Activated T-helper 17 cell treated with anti-CD3 and anti-CD28 coated beads, Interleukin-2, amount 50 U/mL, for 72 hours (primary cell): ENCODE results near the gene ERBB2. TPM values are rescaled to one million over a fixed set of nuclear protein-coding genes. Genes with fewer than 3 reads are reported as not detected.
"Not testable (repeated sequence)": the region's sequence is repeated elsewhere in the genome, so short reads cannot be mapped to it uniquely, and the experiment has no call there.

Experiments used
- ATAC-seq: fragments of 150-1000 bp; cut with Tn5 transposase; replicated peaks from 2 replicates; pipeline ENCODE4 v1.10.0; 2021; ENCODE audit warnings: mild to moderate bottlenecking, moderate library complexity
- H3K27ac Mint-ChIP-seq: one replicate; pipeline ENCODE4 v1.8.0; 2022; ENCODE audit warnings: mixed read lengths
- H3K27me3 Mint-ChIP-seq: one replicate; pipeline ENCODE4 v1.8.0; 2022; ENCODE audit warnings: mixed read lengths
- H3K36me3 Mint-ChIP-seq: one replicate; pipeline ENCODE4 v1.8.0; 2022; ENCODE audit warnings: low read depth, mild to moderate bottlenecking, mixed read lengths
- H3K4me1 Mint-ChIP-seq: one replicate; pipeline ENCODE4 v1.8.0; 2022; ENCODE audit warnings: mixed read lengths
- H3K4me3 Mint-ChIP-seq: one replicate; pipeline ENCODE4 v1.8.0; 2022; ENCODE audit warnings: mild to moderate bottlenecking, mixed read lengths
- H3K9me3 Mint-ChIP-seq: one replicate; pipeline ENCODE4 v1.8.0; 2022; ENCODE audit warnings: mixed read lengths
- total RNA-seq, 2 donors: library from RNA; stranded (reverse); gene quantifications; one replicate each; pipeline ENCODE4 v1.2.3, GENCODE V29; 2022

The ERBB2 gene
- total RNA-seq, 2 donors from 2014 or later, result 3.4 to 5.9 TPM

GRCh38 chr17:39716073-39716818, 16.4 kb downstream of the ERBB2 start:
- no peaks in the 10 kb centered on the region for H3K4me1 Mint-ChIP-seq
- no peak for ATAC-seq
- H3K36me3 Mint-ChIP-seq, result no peaks in the 10 kb centered on the region
- no peak overlapping the region for H3K27ac Mint-ChIP-seq
- no peak overlapping the region for H3K4me3 Mint-ChIP-seq
- no peaks in the 10 kb centered on the region for H3K9me3 Mint-ChIP-seq
- H3K27me3 Mint-ChIP-seq, result no peaks in the 10 kb centered on the region

DNA sequence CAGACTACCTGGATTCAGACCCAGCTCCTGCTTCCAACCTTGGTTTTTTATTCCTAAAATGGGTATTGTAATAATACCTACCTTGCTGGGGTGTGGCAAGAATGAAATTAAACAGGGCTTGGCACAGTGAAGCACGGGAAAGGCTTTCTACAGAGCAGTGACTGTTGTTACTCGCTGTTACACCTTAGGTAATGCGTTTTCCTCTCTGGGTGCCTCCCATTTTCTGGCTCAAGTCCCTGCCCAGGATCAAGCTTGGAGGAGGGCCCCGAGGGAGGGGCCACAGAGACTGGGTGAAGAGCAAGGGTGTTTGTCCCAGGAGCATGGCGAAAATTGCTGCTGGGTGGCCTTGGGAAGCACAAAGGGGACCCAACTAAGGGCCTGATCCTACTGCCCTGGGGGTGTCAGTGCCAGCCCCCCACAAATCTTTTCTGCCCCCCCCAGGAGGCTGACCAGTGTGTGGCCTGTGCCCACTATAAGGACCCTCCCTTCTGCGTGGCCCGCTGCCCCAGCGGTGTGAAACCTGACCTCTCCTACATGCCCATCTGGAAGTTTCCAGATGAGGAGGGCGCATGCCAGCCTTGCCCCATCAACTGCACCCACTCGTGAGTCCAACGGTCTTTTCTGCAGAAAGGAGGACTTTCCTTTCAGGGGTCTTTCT, 17.1 kb downstream of the ERBB2 start:
- Mint-ChIP-seq H3K9me3 (no peaks in the 10 kb centered on the region), H3K4me3 (no peak overlapping the region), H3K27ac (no peak overlapping the region), H3K27me3 (no peaks in the 10 kb centered on the region), H3K36me3 (no peaks in the 10 kb centered on the region), H3K4me1 (no peaks in the 10 kb centered on the region)
- ATAC-seq, result no peak

DNA sequence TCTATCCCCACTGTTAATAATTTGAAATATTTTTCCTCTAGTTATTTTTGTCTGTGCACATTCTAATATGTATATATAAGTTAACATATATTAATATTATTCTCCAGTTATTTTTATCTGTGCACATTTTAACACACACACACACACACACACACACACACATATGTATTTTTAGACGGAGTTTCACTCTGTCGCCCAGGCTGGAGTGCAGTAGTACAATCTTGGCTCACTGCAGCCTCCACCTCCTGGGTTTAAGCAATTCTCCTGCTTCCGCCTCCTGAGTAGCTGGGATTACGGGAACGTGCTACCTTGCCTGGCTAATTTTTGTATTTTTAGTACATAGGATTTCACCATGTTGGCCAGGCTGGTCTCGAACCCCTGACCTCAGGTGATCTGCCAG, 17.8 kb downstream of the ERBB2 start:
- H3K27me3 Mint-ChIP-seq, result no peaks in the 10 kb centered on the region
- no peaks in the 10 kb centered on the region for H3K4me1 Mint-ChIP-seq
- H3K36me3 Mint-ChIP-seq, result no peaks in the 10 kb centered on the region
- no peak for ATAC-seq
- H3K9me3 Mint-ChIP-seq, result no peaks in the 10 kb centered on the region
- H3K27ac Mint-ChIP-seq, result no peak overlapping the region
- no peak overlapping the region for H3K4me3 Mint-ChIP-seq

DNA sequence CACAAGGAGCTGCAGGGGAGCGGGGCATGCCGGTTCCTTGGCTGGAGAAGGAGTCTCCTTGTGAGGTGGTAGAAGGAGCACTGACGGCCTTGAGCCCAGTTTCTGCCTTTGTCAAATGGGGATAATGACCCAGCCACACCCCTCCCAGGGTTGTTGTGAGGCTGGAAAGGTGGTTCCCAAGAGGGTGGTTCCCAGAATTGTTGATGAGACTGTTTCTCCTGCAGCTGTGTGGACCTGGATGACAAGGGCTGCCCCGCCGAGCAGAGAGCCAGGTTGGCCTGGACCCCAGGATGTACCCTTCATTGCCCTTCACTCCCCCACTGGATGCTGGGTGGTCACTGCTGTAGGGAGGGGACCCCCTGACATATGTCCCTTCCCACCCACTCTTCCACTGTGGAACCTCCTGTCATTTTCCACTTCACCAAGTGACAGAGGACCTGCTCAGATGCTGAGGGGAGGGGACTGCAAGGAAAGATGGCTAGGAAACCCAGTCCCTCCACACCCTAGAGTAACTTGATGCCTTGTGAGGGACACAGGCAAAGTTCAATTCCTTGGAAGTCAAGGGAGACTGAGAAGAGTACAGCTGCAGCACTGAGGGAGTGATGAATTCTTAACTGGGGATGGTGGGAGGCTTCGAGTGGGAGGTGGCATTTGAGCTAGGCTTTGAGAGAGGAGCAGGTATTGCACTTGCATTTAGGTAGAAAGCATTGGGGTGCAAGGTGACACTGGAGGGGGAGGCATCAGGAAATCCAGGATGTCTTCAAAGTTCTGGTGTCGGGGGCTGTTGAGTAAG, 19.9 kb downstream of the ERBB2 start:
- no peaks in the 10 kb centered on the region for H3K4me1 Mint-ChIP-seq
- H3K36me3 Mint-ChIP-seq, result no peaks in the 10 kb centered on the region
- H3K4me3 Mint-ChIP-seq, result no peak overlapping the region
- no peak overlapping the region for H3K27ac Mint-ChIP-seq
- no peaks in the 10 kb centered on the region for H3K27me3 Mint-ChIP-seq
- H3K9me3 Mint-ChIP-seq, result no peaks in the 10 kb centered on the region
- ATAC-seq, result no peak

- ATAC-seq, result no peak
- Mint-ChIP-seq H3K27ac (no peak overlapping the region), H3K9me3 (no peaks in the 10 kb centered on the region), H3K27me3 (no peaks in the 10 kb centered on the region), H3K36me3 (peaks cover 5% of the 10 kb centered on the region), H3K4me3 (no peak overlapping the region), H3K4me1 (no peaks in the 10 kb centered on the region)
Observed at GRCh38 chr17:39722104-39722503, 22.2 kb downstream of the ERBB2 start.

DNA sequence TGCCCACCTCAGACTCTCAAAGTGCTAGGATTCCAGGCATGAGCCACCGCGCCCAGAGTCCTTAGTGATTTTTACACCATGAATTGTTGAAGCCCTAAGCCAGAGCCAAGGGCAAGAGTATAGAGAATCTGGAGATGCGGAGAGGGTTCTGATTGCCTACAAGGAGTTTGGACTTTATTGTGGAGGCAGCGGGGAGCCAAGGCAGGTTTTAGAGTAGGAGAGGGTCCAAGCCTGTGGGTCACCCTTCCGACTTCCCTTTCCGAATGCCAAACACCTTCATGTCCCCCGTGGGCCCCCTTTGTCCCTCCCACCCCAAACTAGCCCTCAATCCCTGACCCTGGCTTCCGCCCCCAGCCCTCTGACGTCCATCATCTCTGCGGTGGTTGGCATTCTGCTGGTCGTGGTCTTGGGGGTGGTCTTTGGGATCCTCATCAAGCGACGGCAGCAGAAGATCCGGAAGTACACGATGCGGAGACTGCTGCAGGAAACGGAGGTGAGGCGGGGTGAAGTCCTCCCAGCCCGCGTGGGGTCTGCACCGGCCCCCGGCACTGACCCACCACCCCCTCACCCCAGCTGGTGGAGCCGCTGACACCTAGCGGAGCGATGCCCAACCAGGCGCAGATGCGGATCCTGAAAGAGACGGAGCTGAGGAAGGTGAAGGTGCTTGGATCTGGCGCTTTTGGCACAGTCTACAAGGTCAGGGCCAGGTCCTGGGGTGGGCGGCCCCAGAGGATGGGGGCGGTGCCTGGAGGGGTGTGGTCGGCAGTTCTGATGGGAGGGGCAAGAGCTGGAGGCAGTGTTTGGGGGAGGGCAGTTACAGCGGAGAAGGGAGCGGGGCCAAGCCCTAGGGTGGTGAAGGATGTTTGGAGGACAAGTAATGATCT, 23.3 kb downstream of the ERBB2 start:
- peak; percentile 26 for ATAC-seq
- no peak overlapping the region for H3K27ac Mint-ChIP-seq
- no peaks in the 10 kb centered on the region for H3K4me1 Mint-ChIP-seq
- H3K36me3 Mint-ChIP-seq, result peaks cover 11% of the 10 kb centered on the region
- no peaks in the 10 kb centered on the region for H3K27me3 Mint-ChIP-seq
- H3K9me3 Mint-ChIP-seq, result no peaks in the 10 kb centered on the region
- no peak overlapping the region for H3K4me3 Mint-ChIP-seq

DNA sequence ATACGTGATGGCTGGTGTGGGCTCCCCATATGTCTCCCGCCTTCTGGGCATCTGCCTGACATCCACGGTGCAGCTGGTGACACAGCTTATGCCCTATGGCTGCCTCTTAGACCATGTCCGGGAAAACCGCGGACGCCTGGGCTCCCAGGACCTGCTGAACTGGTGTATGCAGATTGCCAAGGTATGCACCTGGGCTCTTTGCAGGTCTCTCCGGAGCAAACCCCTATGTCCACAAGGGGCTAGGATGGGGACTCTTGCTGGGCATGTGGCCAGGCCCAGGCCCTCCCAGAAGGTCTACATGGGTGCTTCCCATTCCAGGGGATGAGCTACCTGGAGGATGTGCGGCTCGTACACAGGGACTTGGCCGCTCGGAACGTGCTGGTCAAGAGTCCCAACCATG, 24.9 kb downstream of the ERBB2 start:
- no peak overlapping the region for H3K4me3 Mint-ChIP-seq
- peaks cover 5% of the 10 kb centered on the region for H3K4me1 Mint-ChIP-seq
- no peaks in the 10 kb centered on the region for H3K9me3 Mint-ChIP-seq
- no peak overlapping the region for H3K27ac Mint-ChIP-seq
- ATAC-seq, result no peak
- no peaks in the 10 kb centered on the region for H3K27me3 Mint-ChIP-seq
- peaks cover 26% of the 10 kb centered on the region for H3K36me3 Mint-ChIP-seq

DNA sequence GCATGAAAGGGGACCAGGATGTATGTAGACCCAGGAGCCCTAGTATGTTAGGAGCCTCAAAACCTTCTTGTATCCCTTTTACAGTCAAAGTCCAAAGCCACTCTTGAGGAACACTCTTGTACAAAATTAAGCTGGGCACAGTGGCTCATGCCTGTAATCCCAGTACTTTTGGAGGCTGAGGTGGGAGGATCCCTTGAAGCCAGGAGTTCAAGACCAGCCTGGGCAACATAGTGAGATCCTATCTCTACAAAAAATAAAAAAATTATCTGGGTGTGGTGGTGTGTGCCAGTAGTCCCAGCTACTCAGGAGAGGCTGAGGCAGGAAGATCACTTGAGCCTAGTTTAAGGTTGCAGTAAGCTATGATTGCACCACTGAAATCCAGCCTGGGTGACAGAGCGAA, 26.1 kb downstream of the ERBB2 start:
- H3K4me1 Mint-ChIP-seq, ATAC-seq, H3K27me3 Mint-ChIP-seq, H3K4me3 Mint-ChIP-seq, H3K9me3 Mint-ChIP-seq: not testable (repeated sequence)
- Mint-ChIP-seq H3K27ac (peak overlapping the region; percentile 28), H3K36me3 (peaks cover 30% of the 10 kb centered on the region)

DNA sequence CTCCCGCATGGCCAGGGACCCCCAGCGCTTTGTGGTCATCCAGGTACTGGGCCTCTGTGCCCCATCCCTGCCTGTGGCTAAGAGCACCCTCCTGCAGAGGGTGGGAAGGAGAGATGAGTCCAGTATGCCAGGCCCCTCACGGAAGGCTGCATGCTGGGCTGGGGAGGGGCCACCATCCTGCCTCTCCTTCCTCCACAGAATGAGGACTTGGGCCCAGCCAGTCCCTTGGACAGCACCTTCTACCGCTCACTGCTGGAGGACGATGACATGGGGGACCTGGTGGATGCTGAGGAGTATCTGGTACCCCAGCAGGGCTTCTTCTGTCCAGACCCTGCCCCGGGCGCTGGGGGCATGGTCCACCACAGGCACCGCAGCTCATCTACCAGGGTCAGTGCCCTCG, 26.8 kb downstream of the ERBB2 start:
- H3K36me3 Mint-ChIP-seq, result peaks cover 30% of the 10 kb centered on the region
- H3K4me1 Mint-ChIP-seq, result peaks cover 8% of the 10 kb centered on the region
- no peaks in the 10 kb centered on the region for H3K9me3 Mint-ChIP-seq
- ATAC-seq, result no peak
- no peak overlapping the region for H3K27ac Mint-ChIP-seq
- H3K27me3 Mint-ChIP-seq, result no peaks in the 10 kb centered on the region
- no peak overlapping the region for H3K4me3 Mint-ChIP-seq

DNA sequence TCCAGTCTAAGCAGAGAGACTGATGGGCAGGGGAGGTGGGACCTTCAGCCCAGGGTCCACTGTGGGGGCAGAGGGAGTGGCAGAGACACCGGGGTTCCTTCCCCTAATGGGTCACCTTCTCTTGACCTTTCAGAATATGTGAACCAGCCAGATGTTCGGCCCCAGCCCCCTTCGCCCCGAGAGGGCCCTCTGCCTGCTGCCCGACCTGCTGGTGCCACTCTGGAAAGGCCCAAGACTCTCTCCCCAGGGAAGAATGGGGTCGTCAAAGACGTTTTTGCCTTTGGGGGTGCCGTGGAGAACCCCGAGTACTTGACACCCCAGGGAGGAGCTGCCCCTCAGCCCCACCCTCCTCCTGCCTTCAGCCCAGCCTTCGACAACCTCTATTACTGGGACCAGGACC, 27.7 kb downstream of the ERBB2 start:
- Mint-ChIP-seq H3K36me3 (peaks cover 30% of the 10 kb centered on the region), H3K27me3 (no peaks in the 10 kb centered on the region), H3K4me3 (no peak overlapping the region), H3K27ac (no peak overlapping the region), H3K4me1 (peaks cover 8% of the 10 kb centered on the region), H3K9me3 (no peaks in the 10 kb centered on the region)
- no peak for ATAC-seq

- Mint-ChIP-seq H3K4me1 (peaks cover 8% of the 10 kb centered on the region), H3K36me3 (peaks cover 30% of the 10 kb centered on the region), H3K9me3 (no peaks in the 10 kb centered on the region), H3K4me3 (peak overlapping the region; percentile 94), H3K27me3 (no peaks in the 10 kb centered on the region), H3K27ac (peak overlapping the region; percentile 89)
- no peak for ATAC-seq
Observed at GRCh38 chr17:39729280-39729851, 29.5 kb downstream of the ERBB2 start.

GRCh38 chr17:39730095-39730921, 30.4 kb downstream of the ERBB2 start, which contains the start of gene MIEN1:
TSS of gene MIEN1 (minus strand) at chr17:39730532. CDS start at chr17:39730495, 37 bp downstream.
- Mint-ChIP-seq H3K36me3 (peaks cover 30% of the 10 kb centered on the region), H3K9me3 (no peaks in the 10 kb centered on the region)

GRCh38 chr17:39732586-39732985, 32.7 kb downstream of the ERBB2 start:
- Mint-ChIP-seq H3K4me1 (peaks cover 8% of the 10 kb centered on the region), H3K27me3 (peaks cover 4% of the 10 kb centered on the region), H3K9me3 (no peaks in the 10 kb centered on the region), H3K4me3 (no peak overlapping the region), H3K27ac (no peak overlapping the region), H3K36me3 (peaks cover 22% of the 10 kb centered on the region)
- no peak for ATAC-seq

More at GRCh38 chr17:39730095-39730921, 30.4 kb downstream of the ERBB2 start, which contains the start of gene MIEN1:
- Mint-ChIP-seq H3K27ac (peak within 1 kb of the TSS; percentile 89), H3K4me1 (peaks cover 8% of the 10 kb centered on the region), H3K4me3 (peak within 1 kb of the TSS; percentile 94), H3K27me3 (no peaks in the 10 kb centered on the region)
- peak; percentile 97 for ATAC-seq
